Heart right ventricle (tissue), 16 donors: Measurements from ENCODE around the gene NREP. TPM values are rescaled to one million over a fixed set of nuclear protein-coding genes. Genes with fewer than 3 reads are reported as not detected.

Source experiments
- ATAC-seq, 8 donors: fragments of 200-7000 bp; cut with Tn5 transposase; one replicate each; pipeline ENCODE4 v1.9.1; 2020; ENCODE audit warnings: mild to moderate bottlenecking in 8 of 8, moderate library complexity in 8 of 8, moderate number of reproducible peaks in 1 of 8
- DNase-seq, 2 donors: peaks; one replicate each; pipeline ENCODE4 v3.0.0-alpha.2; 2020
- H3K27ac ChIP-seq, 10 donors: fragments of 200-600 bp; sonication (generic) in 2 of 10; one replicate each; pipeline versions ENCODE4 v1.5.0 to v1.8.0; 2020 to 2022; ENCODE audit warnings: mild to moderate bottlenecking in 3 of 10
- H3K27me3 ChIP-seq, 7 donors: fragments of 200-600 bp; one replicate each; pipeline ENCODE4 v1.8.0; 2021 to 2022; ENCODE audit warnings: mild to moderate bottlenecking in 2 of 7
- H3K36me3 ChIP-seq, 9 donors: fragments of 200-600 bp; sonication (generic) in 1 of 9; one replicate each; pipeline versions ENCODE4 v1.5.0 to v1.8.0; 2020 to 2022; ENCODE audit warnings: mild to moderate bottlenecking in 2 of 9
- H3K4me1 ChIP-seq, 9 donors: fragments of 200-600 bp; sonication (generic) in 1 of 9; one replicate each; pipeline versions ENCODE4 v1.5.0 to v1.8.0; 2020 to 2022; ENCODE audit warnings: mild to moderate bottlenecking in 4 of 9
- H3K4me3 ChIP-seq, 10 donors: fragments of 200-600 bp; sonication (generic) in 2 of 10; one replicate each; pipeline versions ENCODE4 v1.5.0 to v1.8.0; 2020 to 2022; ENCODE audit warnings: mild to moderate bottlenecking in 7 of 10, moderate library complexity in 2 of 10
- H3K9me3 ChIP-seq, 11 donors: fragments of 200-600 bp in 10 of 11; sonication (generic) in 2 of 11; one replicate each; pipeline versions ENCODE4 v1.5.0 to v1.8.0; 2013 to 2022; ENCODE audit warnings: mild to moderate bottlenecking in 2 of 11, control low read depth in 1 of 11, moderate library complexity in 1 of 11
- CTCF ChIP-seq, 9 donors: fragments of 200-600 bp; sonication (generic) in 2 of 9; IDR thresholded peaks; one replicate each; pipeline versions ENCODE4 v1.5.0 to v1.8.0; 2021 to 2022; ENCODE audit warnings: antibody characterized with exemption in 9 of 9, mild to moderate bottlenecking in 5 of 9, moderate library complexity in 1 of 9
- WGBS, 2 donors: extraction: QIAGEN DNeasy Blood & Tissue Kit; methylation state at CpG; one replicate each; pipeline ENCODE4 v1.1.7; 2013; ENCODE audit warnings: inconsistent platforms in 1 of 2; 5-methylcytosine and 5-hydroxymethylcytosine counted together
- intact Hi-C, 10 donors: fragments of 100-400 bp; cut with DNase I; formaldehyde crosslinking; loops; one replicate each; pipeline versions ENCODE4 v1.11.1 to v1.14.2; 2022
- polyA plus RNA-seq, 2 donors: library from polyadenylated mRNA; stranded (reverse); fragments of 200-250 nt; gene quantifications; one replicate each; pipeline ENCODE4 v1.2.3, GENCODE V29; 2013
- total RNA-seq, 10 donors: library from RNA; stranded (reverse); fragmentation: NEBNext Ultra II Directional in 3 of 10; extraction: Animal tissue kit (Norgen Biotek cat#: 25700) in 3 of 10; gene quantifications; one replicate each; pipeline versions ENCODE4 v1.2.1 to v1.2.4, GENCODE V29; 2021 to 2023
- donor health status: Arrhythmogenic right ventricular cardiomyopathy.
- donor health status: ischemic (EF 13 %, LVEDD 7.1; RV severe dilation, severe dysfunction).
- donor health status: healthy with polysubstance abuse.
- donor health status: DM: no; HTN: yes; CAD: no.
- donor health status: DM: no; HTN: no; CAD: no.
- donor health status: ischemic (EF 25% LVEDD 6.9; RV normal size, moderate dysfunction).
- donor health status: ischemic (EF 25% LVEDD 5.7; RV mildly dilated, moderate dysfunction).
- donor health status: healthy.
- donor health status: DM: yes; HTN: yes; CAD: no.
- donor health status: Ischemic cardiomyopathy.
- donor health status: ischemic (EF 35%, LVEDD 5.7; RV mildly dilated, moderate dysfunction).
- donor health status: nonischemic (EF 11% LVEDD 7.7; RV severe dilation, severe dysfunction).
- donor health status: DM: yes; HTN: yes; CAD: no.
- donor health status: PGD.
- donor health status: ischemic (EF 29% LVEDD 5.4; RV normal size, mild dysfunction).
- donor health status: nonischemic (EF 23%, LVEDD 6.1; RV moderate dilation, normal function).

The NREP gene
- total and polyA plus RNA-seq, 12 donors, result 10.4 to 72.3 (median 38.9) TPM

GRCh38 chr5:111691914-111692313, 65.1 kb downstream of the NREP start:
- intact Hi-C loops, result no loop called here

GRCh38 chr5:111691508-111691907, 65.5 kb downstream of the NREP start:
- no peak for ATAC-seq
- Histone ChIP-seq H3K4me3 (no peak overlapping the region), H3K9me3 (no peaks in the 10 kb centered on the region), H3K36me3 (no peaks in the 10 kb centered on the region), H3K27me3 (no peaks in the 10 kb centered on the region), H3K4me1 (peaks cover 0 to 3% (median 0%) of the 10 kb centered on the region in 9 donors), H3K27ac (no peak overlapping the region)
- DNase-seq, result no peak
- WGBS, 2 donors, result 84 to 88% methylated on average over 3 of the region's 3 CpGs
- no peak for TF ChIP-seq CTCF (IDR thresholded peaks at IDR 0.05)
- intact Hi-C loops, result no loop called here

More at GRCh38 chr5:111691914-111692313, 65.1 kb downstream of the NREP start:
- H3K4me1 ChIP-seq, result peaks cover 0 to 3% (median 2%) of the 10 kb centered on the region in 9 donors
- H3K27ac ChIP-seq, result no peak overlapping the region
- TF ChIP-seq CTCF (IDR thresholded peaks at IDR 0.05), result no peak
- H3K36me3 ChIP-seq, result no peaks in the 10 kb centered on the region
- ATAC-seq (no peak), DNase-seq (no peak)
- H3K4me3 ChIP-seq, result no peak overlapping the region
- H3K9me3 ChIP-seq, result no peaks in the 10 kb centered on the region
- 87 to 89% methylated on average over 2 of the region's 2 CpGs for WGBS, 2 donors
- no peaks in the 10 kb centered on the region for H3K27me3 ChIP-seq

- 59 to 63% methylated on average over 1 of the region's 1 CpG for WGBS, 2 donors
- Histone ChIP-seq H3K4me1 (peaks cover 0 to 2% (median 0%) of the 10 kb centered on the region in 9 donors), H3K4me3 (no peak overlapping the region), H3K36me3 (no peaks in the 10 kb centered on the region), H3K27me3 (no peaks in the 10 kb centered on the region), H3K9me3 (no peaks in the 10 kb centered on the region), H3K27ac (no peak overlapping the region)
- intact Hi-C loops, result loop anchor here in 3 of 10 donors (10.0 kb wide), 2 partner anchors 135 to 455 kb away; no protein-coding TSS in a partner anchor
- DNase-seq, result no peak
- no peak for ATAC-seq
- TF ChIP-seq CTCF (IDR thresholded peaks at IDR 0.05), result no peak
Observed at GRCh38 chr5:111689357-111689935, 67.5 kb downstream of the NREP start.

GRCh38 chr5:111685969-111686368, 71.0 kb downstream of the NREP start:
- Histone ChIP-seq H3K4me3 (no peak overlapping the region), H3K27me3 (no peaks in the 10 kb centered on the region), H3K4me1 (peaks cover 0 to 19% (median 16%) of the 10 kb centered on the region in 9 donors), H3K36me3 (no peaks in the 10 kb centered on the region), H3K9me3 (no peaks in the 10 kb centered on the region), H3K27ac (no peak overlapping the region)
- no peak for DNase-seq
- no peak for TF ChIP-seq CTCF (IDR thresholded peaks at IDR 0.05)
- intact Hi-C loops, result loop anchor here in 3 of 10 donors (10.0 kb wide), 2 partner anchors 131 to 459 kb away; no protein-coding TSS in a partner anchor
- WGBS, 2 donors, result 98% methylated on average over 3 of the region's 3 CpGs
- no peak for ATAC-seq
